Endothelial cell of umbilical vein (primary cell): Measurements from ENCODE around the gene CCBE1. TPM values are rescaled to one million over a fixed set of nuclear protein-coding genes. Genes with fewer than 3 reads are reported as not detected.
"Not testable (repeated sequence)": the region's sequence is repeated elsewhere in the genome, so short reads cannot be mapped to it uniquely, and the experiment has no call there.

Experiments used
- BruUV-seq: library from RNA; stranded (reverse); fragments of 400-500 nt; replicated peaks from 2 replicates; lab custom pipeline; 2021; lab: Mats Ljungman, UMichigan
- CTCF ChIA-PET: fragments of 300-600, 350-600 bp; sonication (Branson Sonifier 250); formaldehyde crosslinking; loops from one replicate; lab custom pipeline; 2021; ENCODE audit warnings: antibody characterized with exemption, inconsistent platforms; lab: Charles Lee
- POLR2A ChIA-PET: fragments of 300-600, 350-600 bp; sonication (Branson Sonifier 250); formaldehyde crosslinking; loops from one replicate; lab custom pipeline; 2021; ENCODE audit warnings: antibody characterized with exemption, inconsistent platforms; lab: Charles Lee
- DNase-seq: peaks from one replicate; pipeline ENCODE4 v3.0.0-alpha.2; 2011; ENCODE audit warnings: low read depth, low spot score
- FAIRE-seq: peaks from 2 replicates; lab custom pipeline; 2011; peaks lifted over from hg19 to GRCh38; lab: Jason Lieb, UNC
- H2AFZ ChIP-seq: 2 replicates; pipeline ENCODE4 v1.6.0; 2012; ENCODE audit warnings: low read depth, low read length, control low read depth, inconsistent platforms
- H3K27ac ChIP-seq: 2 replicates; pipeline ENCODE4 v1.5.1; 2011; ENCODE audit warnings: low read depth, mild to moderate bottlenecking, control low read depth, low read length, moderate library complexity; ENCODE audit not compliant: insufficient read depth
- H3K27me3 ChIP-seq, 2 experiments: 2 replicates each; pipeline versions ENCODE4 v1.6.0 to v1.6.1; 2011; ENCODE audit warnings: low read length in 2 of 2, mixed read lengths in 1 of 2; ENCODE audit not compliant: control insufficient read depth in 2 of 2, insufficient read depth in 2 of 2
- H3K36me3 ChIP-seq, 2 experiments: 2 replicates in 1 of 2; 3 replicates in 1 of 2; pipeline ENCODE4 v1.5.1; 2011; ENCODE audit warnings: low read length in 2 of 2, mild to moderate bottlenecking in 1 of 2, moderate library complexity in 1 of 2; ENCODE audit not compliant: control insufficient read depth in 2 of 2, insufficient read depth in 2 of 2; ENCODE audit errors: extremely low read depth in 1 of 2
- H3K4me1 ChIP-seq: 3 replicates; pipeline ENCODE4 v1.5.1; 2011; ENCODE audit warnings: mild to moderate bottlenecking, low read length; ENCODE audit not compliant: control insufficient read depth, insufficient read depth; ENCODE audit errors: extremely low read depth
- H3K4me2 ChIP-seq: 2 replicates; pipeline ENCODE4 v1.6.1; 2011; ENCODE audit warnings: low read length, control low read depth, mixed read lengths; ENCODE audit not compliant: insufficient read depth
- H3K4me3 ChIP-seq, 3 experiments: fragments of 200-600 bp in 1 of 3; sonication (generic), shearing (Covaris generic) in 1 of 3; replicated peaks in 1 of 3; 2 replicates each; pipeline ENCODE4 v1.5.1; 2011 to 2016; ENCODE audit warnings: control low read depth in 3 of 3, low read length in 3 of 3, mild to moderate bottlenecking in 2 of 3, inconsistent platforms in 1 of 3, low read depth in 1 of 3, moderate library complexity in 1 of 3; ENCODE audit not compliant: insufficient read depth in 1 of 3
- H3K79me2 ChIP-seq: 2 replicates; pipeline ENCODE4 v1.6.0; 2012; ENCODE audit warnings: low read length, inconsistent platforms; ENCODE audit not compliant: control insufficient read depth, insufficient read depth
- H3K9ac ChIP-seq: replicated peaks from 2 replicates; pipeline ENCODE3; 2011; ENCODE audit warnings: low read length, control low read depth; ENCODE audit not compliant: insufficient read depth; ENCODE audit errors: extremely low read depth
- H3K9me1 ChIP-seq: replicated peaks from 3 replicates; pipeline ENCODE4 v1.6.0; 2011; ENCODE audit warnings: mild to moderate bottlenecking, low read length; ENCODE audit not compliant: control insufficient read depth, insufficient read depth; ENCODE audit errors: extremely low read depth
- H3K9me3 ChIP-seq: replicated peaks from 2 replicates; pipeline ENCODE4 v1.5.1; 2012; ENCODE audit warnings: low read length, inconsistent platforms; ENCODE audit not compliant: control insufficient read depth, insufficient read depth
- H4K20me1 ChIP-seq: replicated peaks from 2 replicates; pipeline ENCODE3; 2011; ENCODE audit warnings: mild to moderate bottlenecking, low read length; ENCODE audit not compliant: control insufficient read depth, insufficient read depth; ENCODE audit errors: extremely low read depth
- CTCF ChIP-seq, 2 donors: IDR thresholded peaks; 1 replicate in 1 of 2; 2 replicates in 1 of 2; pipeline ENCODE4 v1.5.1; 2011; ENCODE audit warnings: low read length in 2 of 2, mild to moderate bottlenecking in 2 of 2, moderate library complexity in 2 of 2, control low read depth in 1 of 2, inconsistent platforms in 1 of 2, low read depth in 1 of 2; ENCODE audit not compliant: insufficient read depth in 1 of 2; ENCODE audit errors: extremely low read depth in 1 of 2
- EZH2 ChIP-seq: IDR thresholded peaks from 2 replicates; pipeline ENCODE4 v1.6.1; 2012; ENCODE audit warnings: borderline replicate concordance, low read depth, mild to moderate bottlenecking, moderate library complexity, low read length, inconsistent platforms; ENCODE audit not compliant: severe bottlenecking
- FOS ChIP-seq: IDR thresholded peaks from 2 replicates; pipeline ENCODE4 v1.6.1; 2011; ENCODE audit warnings: mild to moderate bottlenecking, low read length, moderate library complexity, borderline replicate concordance; ENCODE audit not compliant: insufficient read depth
- GATA2 ChIP-seq: IDR thresholded peaks from 2 replicates; pipeline ENCODE4 v1.7.0; 2011; ENCODE audit warnings: low read depth, mild to moderate bottlenecking, moderate library complexity, mixed read lengths, low read length; ENCODE audit not compliant: insufficient read length, insufficient read depth
- JUN ChIP-seq: IDR thresholded peaks from 2 replicates; pipeline ENCODE4 v1.6.1; 2011; ENCODE audit warnings: borderline replicate concordance, low read depth; ENCODE audit not compliant: insufficient read length, insufficient read depth
- MAX ChIP-seq: IDR thresholded peaks from 2 replicates; pipeline ENCODE4 v1.6.1; 2011; ENCODE audit not compliant: insufficient read depth, insufficient read length
- MYC ChIP-seq: IDR thresholded peaks from one replicate; pipeline ENCODE4 v1.6.1; 2011; ENCODE audit warnings: mild to moderate bottlenecking, low read depth, low read length
- POLR2A ChIP-seq: IDR thresholded peaks from 2 replicates; pipeline ENCODE4 v1.6.1; 2012; ENCODE audit warnings: low read depth, mild to moderate bottlenecking, control low read depth, low read length
- POLR2AphosphoS5 ChIP-seq: IDR thresholded peaks from 2 replicates; pipeline ENCODE4 v1.6.1; 2012; ENCODE audit warnings: low read depth, mild to moderate bottlenecking, control low read depth, low read length, moderate library complexity; ENCODE audit not compliant: insufficient read depth
- dilution Hi-C: fragments of 300-500 bp; cut with MboI; formaldehyde crosslinking; loops from one replicate; pipeline ENCODE4 v1.15.0; 2019; ENCODE audit warnings: low sequenced_read_pairs; ENCODE audit not compliant: extremely low pct_ligation_motif_present
- intact Hi-C: fragments of 100-400 bp; cut with micrococcal nuclease; formaldehyde crosslinking; loops from one replicate; pipeline ENCODE4 v1.10.0; 2022
- polyA plus RNA-seq, 4 experiments: library from polyadenylated mRNA; depleted of rRNA in 3 of 4; stranded (reverse) in 3 of 4; unstranded in 1 of 4; fragments of >200 nt; gene quantifications; 2 replicates each; pipeline versions ENCODE4 v1.2.1 to v1.2.3, GENCODE V29; 2011 to 2012; ENCODE audit warnings: missing spikeins in 1 of 4
- total RNA-seq: library from RNA; stranded (reverse); gene quantifications from 2 replicates; pipeline ENCODE4 v1.2.3, GENCODE V29; 2021

The CCBE1 gene
- total and polyA plus RNA-seq, 2 donors (not counting 3 experiments of a cell fraction or from before 2014, with no cell fraction given): 0.04 TPM; not detected in 1

GRCh38 chr18:59649591-59649990, 47.6 kb downstream of the CCBE1 start:
- DNase-seq: no peak
- no peak overlapping the region for H3K9ac ChIP-seq
- no peaks in the 10 kb centered on the region for H3K4me1 ChIP-seq
- H3K9me1 ChIP-seq: no peaks in the 10 kb centered on the region
- no peaks in the 10 kb centered on the region for H4K20me1 ChIP-seq
- H3K4me3 ChIP-seq: no peak overlapping the region
- H3K4me2 ChIP-seq: no peak overlapping the region
- no peak overlapping the region for H2AFZ ChIP-seq
- BruUV-seq: no TSS peak
- H3K9me3 ChIP-seq: no peaks in the 10 kb centered on the region
- ChIA-PET POLR2A (no interaction called here), CTCF (interaction anchor here (1.2 to 2.5 kb wide), 5 partner anchors 10 to 250 kb away, joined by 3 to 12 read pairs (median 10); partner anchors contain the start of genes CCBE1 and PMAIP1)
- intact Hi-C loops (no loop called here), dilution Hi-C loops (no loop called here)
- TF ChIP-seq POLR2AphosphoS5: no peak
- no peak for TF ChIP-seq EZH2
- TF ChIP-seq FOS: no peak
- TF ChIP-seq JUN: no peak
- TF ChIP-seq POLR2A: no peak
- no peak for TF ChIP-seq CTCF (IDR thresholded peaks at IDR 0.05; ENCODE audit: extremely low read depth in 1 of 2, insufficient read depth in 1 of 2, low read depth in 1 of 2, low read length in 2 of 2)
- TF ChIP-seq GATA2: no peak
- no peak for TF ChIP-seq MYC
- no peak for TF ChIP-seq MAX
- FAIRE-seq: no peak
- no peaks in the 10 kb centered on the region for H3K79me2 ChIP-seq
- H3K27ac ChIP-seq: no peak overlapping the region
- no peaks in the 10 kb centered on the region for H3K36me3 ChIP-seq
- no peaks in the 10 kb centered on the region for H3K27me3 ChIP-seq

GRCh38 chr18:59648469-59648868, 48.8 kb downstream of the CCBE1 start:
- POLR2A ChIA-PET, dilution Hi-C loops, H2AFZ ChIP-seq, H3K4me1 ChIP-seq, intact Hi-C loops, H3K36me3 ChIP-seq, BruUV-seq, H4K20me1 ChIP-seq, H3K4me3 ChIP-seq, DNase-seq, H3K4me2 ChIP-seq, H3K9ac ChIP-seq, H3K27me3 ChIP-seq, FAIRE-seq, H3K9me1 ChIP-seq, H3K79me2 ChIP-seq, H3K27ac ChIP-seq, H3K9me3 ChIP-seq: not testable (repeated sequence)
- CTCF ChIA-PET: interaction anchor here (2.1 to 3.1 kb wide), 3 partner anchors 16 to 175 kb away, joined by 9 to 18 read pairs (median 13); partner anchors contain the start of gene CCBE1
